ENCODE results near the gene LTA. TPM values are rescaled to one million over a fixed set of nuclear protein-coding genes. Genes with fewer than 3 reads are reported as not detected.
"Not testable (repeated sequence)": the region's sequence is repeated elsewhere in the genome, so short reads cannot be mapped to it uniquely, and the experiment has no call there.

The LTA gene
- polyA plus RNA-seq, 3 donors: 0.27 to 0.42 (median 0.30) TPM

GRCh38 chr6:31541658-31542521, 30.2 kb upstream of the LTA start, which contains the start of gene DDX39B:
Gene DDX39B, minus strand, starts transcription at chr6:31542003. Its CDS starts 1,471 bp downstream, at chr6:31540532.
- peak; percentile 97 for DNase-seq

GRCh38 chr6:31543639-31544038, 28.4 kb upstream of the LTA start:
- DNase-seq: no peak

- no peak for DNase-seq
These were observed 27.4 kb upstream of the LTA start for GRCh38 chr6:31544676-31545075.

GRCh38 chr6:31545291-31545690, 26.8 kb upstream of the LTA start:
- no peak for DNase-seq

GRCh38 chr6:31546339-31546957, 25.6 kb upstream of the LTA start, which contains the start of gene ATP6V1G2:
Gene ATP6V1G2, minus strand, starts transcription at chr6:31546608. Its CDS starts 49 bp downstream, at chr6:31546559.
- peak; percentile 90 for DNase-seq

GRCh38 chr6:31546958-31547726, 24.9 kb upstream of the LTA start, which contains the start of gene NFKBIL1:
Gene NFKBIL1, plus strand, starts transcription at chr6:31547608. Its CDS starts 87 bp downstream, at chr6:31547695.
- peak; percentile 97 for DNase-seq

GRCh38 chr6:31547727-31548543, 24.2 kb upstream of the LTA start:
- no peak for DNase-seq

GRCh38 chr6:31548544-31548873, 23.6 kb upstream of the LTA start:
- no peak for DNase-seq

GRCh38 chr6:31551371-31551770, 20.7 kb upstream of the LTA start:
- not testable (repeated sequence) for DNase-seq

- no peak for DNase-seq
These were observed 15.8 kb upstream of the LTA start for GRCh38 chr6:31556307-31556706.

- DNase-seq: no peak
These were observed 14.4 kb upstream of the LTA start for GRCh38 chr6:31557443-31558317.

- no peak for DNase-seq
These were observed 13.8 kb upstream of the LTA start for GRCh38 chr6:31558318-31558625.

GRCh38 chr6:31558631-31559500, 13.2 kb upstream of the LTA start:
- DNase-seq: no peak

- no peak for DNase-seq
These were observed 12.5 kb upstream of the LTA start for GRCh38 chr6:31559606-31559957.

GRCh38 chr6:31559958-31560696, 12.0 kb upstream of the LTA start:
- DNase-seq: no peak

GRCh38 chr6:31560697-31561058, 11.4 kb upstream of the LTA start:
- DNase-seq: no peak

GRCh38 chr6:31567531-31568370, 4.3 kb upstream of the LTA start:
- DNase-seq: no peak

- no peak for DNase-seq
These were observed 3.5 kb upstream of the LTA start for GRCh38 chr6:31568537-31568961.

Data from renal pelvis (tissue), 4 donors.